ENCODE results near the gene TCP11.

The TCP11 gene

GRCh38 chr6:35072698-35073055 lies 68.5 kb downstream of the TCP11 start:
- DNase-seq (ENCODE audit: low read depth, low spot score) = no peak
- H3K4me3 ChIP-seq (ENCODE audit: low read length) = no peak overlapping the region

DNA sequence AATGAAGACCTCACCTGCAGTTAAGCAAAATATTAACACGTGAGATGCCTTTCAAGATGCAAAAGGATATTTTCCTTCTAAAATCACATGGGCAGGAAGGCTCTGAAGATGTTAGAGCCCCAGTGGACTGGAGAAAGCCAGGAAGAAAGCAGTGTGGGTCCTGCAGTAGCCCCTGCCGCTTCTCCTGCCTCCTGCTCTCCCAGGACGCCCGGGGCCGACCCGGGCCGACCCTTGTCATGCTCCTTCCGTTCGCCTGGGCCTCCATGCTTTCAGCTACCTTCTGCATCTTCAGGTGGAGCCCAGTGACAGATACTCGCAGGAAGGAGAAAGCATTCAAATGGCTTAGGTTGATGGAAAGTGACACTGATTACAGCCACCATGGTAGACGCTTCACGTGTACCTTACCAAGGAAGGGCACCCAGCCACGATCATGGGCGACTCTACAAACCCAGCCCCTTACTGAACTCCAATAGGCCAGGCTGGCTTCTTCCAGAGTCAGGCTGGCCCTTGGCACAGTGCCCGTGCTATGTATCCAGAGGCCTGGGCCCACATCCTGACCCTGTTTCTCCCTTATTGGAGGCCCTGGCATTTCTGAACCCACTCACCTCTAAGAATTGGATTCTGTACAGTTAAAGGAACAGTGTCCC lies 69.0 kb downstream of the TCP11 start:
- no peak overlapping the region for H3K4me3 ChIP-seq (ENCODE audit: low read length)
- no peak for DNase-seq (ENCODE audit: low read depth, low spot score)

- H3K4me3 ChIP-seq (ENCODE audit: low read length) = no peak overlapping the region
- DNase-seq (ENCODE audit: low read depth, low spot score) = no peak
Observed at GRCh38 chr6:35071347-35071994, 69.7 kb downstream of the TCP11 start.

DNA sequence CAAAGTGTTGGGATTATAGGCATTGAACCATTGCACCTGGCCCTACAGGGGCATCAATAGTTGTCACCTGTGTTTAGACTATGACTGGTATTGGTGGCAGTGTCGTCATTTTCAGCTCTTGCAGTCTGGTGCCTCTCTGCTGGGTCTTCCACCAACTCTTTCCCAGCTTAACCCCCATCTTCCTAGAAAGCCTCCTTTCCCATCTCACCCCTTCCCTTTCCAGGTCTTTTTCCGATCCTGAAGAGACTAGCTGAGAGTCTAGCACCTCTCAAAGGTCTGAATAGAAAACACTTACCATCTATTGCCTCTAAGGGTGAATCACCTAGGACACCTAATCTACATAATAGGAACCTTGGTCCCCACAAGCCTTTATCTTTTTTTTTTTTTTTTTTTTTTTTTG lies 71.0 kb downstream of the TCP11 start:
- no peak for DNase-seq (ENCODE audit: low read depth, low spot score)
- H3K4me3 ChIP-seq (ENCODE audit: low read length) = no peak overlapping the region

GRCh38 chr6:35069262-35069661 lies 71.9 kb downstream of the TCP11 start:
- no peak overlapping the region for H3K4me3 ChIP-seq (ENCODE audit: low read length)
- no peak for DNase-seq (ENCODE audit: low read depth, low spot score)

DNA sequence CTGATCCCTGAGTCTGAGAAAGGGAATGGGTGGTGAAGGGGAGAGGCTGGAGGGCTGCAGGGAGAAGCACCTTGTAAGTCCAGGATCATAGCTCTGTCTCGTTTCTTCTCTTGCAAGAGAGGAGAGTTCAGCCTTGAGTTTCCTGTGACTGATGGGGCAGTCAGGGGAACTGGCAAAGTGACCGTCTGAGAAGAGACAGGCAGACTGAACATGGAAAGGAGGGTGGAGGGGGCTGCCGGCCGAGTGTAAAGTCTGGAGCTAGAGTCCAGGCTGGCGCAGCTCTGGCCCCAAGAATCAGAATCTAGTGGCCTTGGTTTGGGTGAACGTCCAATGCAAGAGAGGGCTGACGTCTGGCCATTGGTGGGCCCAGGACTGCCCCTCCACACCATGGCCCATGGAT lies 72.5 kb downstream of the TCP11 start:
- no peak for DNase-seq (ENCODE audit: low read depth, low spot score)
- no peak overlapping the region for H3K4me3 ChIP-seq (ENCODE audit: low read length)

DNA sequence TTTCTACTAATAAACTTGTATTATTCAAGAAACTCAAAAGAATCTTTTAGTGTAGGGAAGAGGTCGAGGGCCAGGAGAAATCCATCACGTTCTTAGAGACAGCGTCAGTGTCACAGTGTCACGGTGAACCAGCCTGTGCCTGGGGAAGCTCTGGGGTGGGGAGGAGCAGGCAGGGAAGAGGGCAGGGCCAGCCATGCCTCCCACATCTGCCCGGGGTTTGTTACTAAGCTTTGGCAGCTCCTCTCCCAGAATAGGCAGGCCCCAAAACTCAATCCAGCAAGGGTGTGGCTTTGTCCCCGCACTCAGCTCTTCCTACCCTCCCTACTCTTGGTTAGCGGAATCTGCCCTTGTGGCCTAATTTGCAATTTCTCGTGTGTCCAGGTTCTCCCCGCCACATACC lies 72.9 kb downstream of the TCP11 start:
- no peak for DNase-seq (ENCODE audit: low read depth, low spot score)
- H3K4me3 ChIP-seq (ENCODE audit: low read length) = no peak overlapping the region

All from Jurkat, Clone E6-1 (cell line).